K562 (cell line): ENCODE results near the gene VAMP4. TPM values are rescaled to one million over a fixed set of nuclear protein-coding genes. Genes with fewer than 3 reads are reported as not detected.

Source experiments
- BCL6 ChIP-seq: fragments of 250-450 bp; sonication (Bioruptor Pico); IDR thresholded peaks from 2 replicates; pipeline ENCODE4 v1.4.0; 2020
- HBP1 ChIP-seq: fragments of 450-650 bp; formaldehyde crosslinking; IDR thresholded peaks from 2 replicates; pipeline ENCODE4 v1.4.0; 2022; ENCODE audit warnings: missing genetic modification characterization
- LEF1 ChIP-seq: fragments of 450-650 bp; IDR thresholded peaks from 2 replicates; pipeline ENCODE4 v1.6.1; 2016; ENCODE audit warnings: mild to moderate bottlenecking
- MBD2 ChIP-seq: sonication (generic); IDR thresholded peaks from 2 replicates; pipeline ENCODE4 v1.6.1; 2016; ENCODE audit warnings: low read depth, borderline replicate concordance
- MCM2 ChIP-seq: fragments of 450-650 bp; IDR thresholded peaks from 2 replicates; pipeline ENCODE4 v1.6.1; 2017; ENCODE audit warnings: low read depth, mild to moderate bottlenecking
- MXI1 ChIP-seq: IDR thresholded peaks from 2 replicates; pipeline ENCODE4 v1.6.1; 2011; ENCODE audit warnings: low read depth, mild to moderate bottlenecking, improper control_type of control experiment, low read length
- REST ChIP-seq, 2 experiments: fragments of 450-650 bp; formaldehyde crosslinking in 1 of 2; IDR thresholded peaks; 2 replicates each; pipeline versions ENCODE4 v1.4.0 to v1.6.1; 2014 to 2020; ENCODE audit warnings: mild to moderate bottlenecking in 2 of 2, borderline replicate concordance in 1 of 2, low read depth in 1 of 2
- XRCC3 ChIP-seq: fragments of 450-650 bp; IDR thresholded peaks from 2 replicates; pipeline ENCODE4 v1.6.1; 2017; ENCODE audit warnings: mild to moderate bottlenecking, moderate library complexity
- ZNF274 ChIP-seq: IDR thresholded peaks from 2 replicates; pipeline ENCODE4 v1.6.1; 2011; ENCODE audit warnings: low read depth, mild to moderate bottlenecking, low read length, moderate library complexity, borderline replicate concordance
- ZNF398 ChIP-seq: fragments of 250-450 bp; sonication (Bioruptor Pico); IDR thresholded peaks from 2 replicates; pipeline ENCODE4 v1.8.0; 2021; ENCODE audit warnings: moderate library complexity, mild to moderate bottlenecking, inconsistent platforms
- polyA plus RNA-seq, 8 experiments: library from polyadenylated mRNA; depleted of rRNA in 4 of 8; stranded (reverse) in 5 of 8; unstranded in 3 of 8; fragments of >200 nt; fragmentation: Nextera tagmentation in 2 of 8; fragmentation: Illumina TruSeq in 1 of 8; extraction: Ambion mirVana in 2 of 8; extraction: Trizol in 1 of 8; gene quantifications; 2 replicates each; pipeline versions ENCODE4 v1.2.1 to v1.2.3, GENCODE V29; 2011 to 2014; ENCODE audit warnings: inconsistent platforms in 1 of 8, missing spikeins in 1 of 8
- total RNA-seq, 7 experiments: library from RNA; depleted of rRNA in 6 of 7; stranded (reverse); fragments of >200 nt in 6 of 7; fragmentation: Illumina TruSeq in 2 of 7; extraction: Trizol in 2 of 7; gene quantifications; 2 replicates each; pipeline versions ENCODE4 v1.2.1 to v1.2.3, GENCODE V29; 2011 to 2021; ENCODE audit warnings: low replicate concordance in 1 of 7

The VAMP4 gene
- total and polyA plus RNA-seq, 9 of the 15 experiments (the other 6 are each of a cell fraction or from before 2014, with no cell fraction given): 3.3 to 21.4 (median 11.9) TPM

GRCh38 chr1:171674431-171675405, 67.1 kb downstream of the VAMP4 start (continued):
- TF ChIP-seq REST (IDR thresholded peaks at IDR 0.05; ENCODE audit: borderline replicate concordance) (no peak), REST (CRISPR knock-in tag; IDR thresholded peaks at IDR 0.05; ENCODE audit: low read depth) (no peak), MXI1 (no peak), MCM2 (no peak), BCL6 (CRISPR knock-in tag) (no peak), MBD2 (no peak), ZNF398 (CRISPR knock-in tag) (no peak), HBP1 (CRISPR knock-in tag) (no peak), LEF1 (no peak), ZNF274 (no peak), XRCC3 (no peak)
